K562 (cell line): Measurements from ENCODE around the gene CRK. TPM values are rescaled to one million over a fixed set of nuclear protein-coding genes. Genes with fewer than 3 reads are reported as not detected.

ENCODE experiments used
- ATAC-seq: fragments of 200-7000 bp; cut with Tn5 transposase; 3 replicates; pipeline ENCODE4 v1.9.1; 2020; ENCODE audit warnings: moderate library complexity
- BruUV-seq: library from RNA; stranded (reverse); fragments of 400-500 nt; replicated peaks from 2 replicates; lab custom pipeline; 2021; lab: Mats Ljungman, UMichigan
- CTCF ChIA-PET: fragments of 300-600 bp; formaldehyde crosslinking; extraction: SDS; loops from one replicate; lab custom pipeline; 2021; ENCODE audit warnings: low intra/inter-chr PET ratio; lab: Yijun Ruan, JAX
- POLR2A ChIA-PET: fragments of 300-600, 350-650 bp; sonication (Branson Sonifier 250); formaldehyde crosslinking; extraction: SDS; loops from one replicate; lab custom pipeline; 2021; ENCODE audit warnings: antibody characterized with exemption, inconsistent platforms; lab: Yijun Ruan, JAX
- DNase-seq, 4 experiments: peaks; one replicate each; pipeline versions ENCODE4 v3.0.0 to v3.0.0-alpha.2; 2011 to 2018; ENCODE audit warnings: low spot score in 3 of 4, mixed read lengths in 3 of 4; ENCODE audit errors: extremely low read depth in 1 of 4
- FAIRE-seq: peaks from 2 replicates; lab custom pipeline; 2011; peaks lifted over from hg19 to GRCh38; lab: Jason Lieb, UNC
- H2AFZ ChIP-seq: 2 replicates; pipeline ENCODE4 v1.6.0; 2011; ENCODE audit warnings: low read depth, low read length, control low read depth, inconsistent platforms
- H3K27ac ChIP-seq: fragments of 200-600 bp; 3 replicates; pipeline ENCODE4 v1.8.0; 2011; ENCODE audit warnings: low read depth, mild to moderate bottlenecking, control low read depth, inconsistent platforms, low read length, moderate library complexity, mixed read lengths; ENCODE audit errors: extremely low read depth
- H3K27me3 ChIP-seq, 2 experiments: fragments of 300-600 bp in 1 of 2; 2 replicates in 1 of 2; 3 replicates in 1 of 2; pipeline versions ENCODE4 v1.6.0 to v1.8.0; 2011; ENCODE audit warnings: inconsistent platforms in 2 of 2, low read length in 2 of 2, mild to moderate bottlenecking in 1 of 2, mixed read lengths in 1 of 2, moderate library complexity in 1 of 2; ENCODE audit not compliant: control insufficient read depth in 2 of 2, insufficient read depth in 2 of 2
- H3K36me3 ChIP-seq: fragments of 300-600 bp; 3 replicates; pipeline ENCODE4 v1.8.0; 2011; ENCODE audit warnings: mild to moderate bottlenecking, low read length, inconsistent platforms; ENCODE audit not compliant: control insufficient read depth, insufficient read depth
- H3K4me1 ChIP-seq, 2 experiments: fragments of 200-600 bp in 1 of 2; replicated peaks in 1 of 2; 2 replicates in 1 of 2; 3 replicates in 1 of 2; pipeline versions ENCODE4 v1.5.1 to v1.8.0; 2011; ENCODE audit warnings: inconsistent platforms in 2 of 2, low read length in 2 of 2, mild to moderate bottlenecking in 1 of 2, mixed read lengths in 1 of 2, moderate library complexity in 1 of 2; ENCODE audit not compliant: control insufficient read depth in 2 of 2, insufficient read depth in 2 of 2
- H3K4me2 ChIP-seq: 2 replicates; pipeline ENCODE4 v1.6.1; 2011; ENCODE audit warnings: low read length, control low read depth, inconsistent platforms, mixed read lengths; ENCODE audit not compliant: insufficient read depth
- H3K4me3 ChIP-seq: fragments of 200-600 bp; sonication (generic), shearing (Covaris generic); 2 replicates; pipeline ENCODE4 v1.5.1; 2016; ENCODE audit warnings: control low read depth, inconsistent platforms
- H3K79me2 ChIP-seq: fragments of 200-600 bp; 3 replicates; pipeline ENCODE4 v1.8.0; 2011; ENCODE audit warnings: low read length, inconsistent platforms; ENCODE audit not compliant: control insufficient read depth, insufficient read depth
- H3K9ac ChIP-seq, 2 experiments: 2 replicates each; pipeline versions ENCODE4 v1.6.0 to v1.6.1; 2011; ENCODE audit warnings: low read depth in 2 of 2, low read length in 2 of 2, control low read depth in 1 of 2, inconsistent platforms in 1 of 2, mild to moderate bottlenecking in 1 of 2, mixed read lengths in 1 of 2; ENCODE audit not compliant: insufficient read depth in 1 of 2
- H3K9me1 ChIP-seq: one replicate; pipeline ENCODE4 v1.6.0; 2011; ENCODE audit warnings: inconsistent platforms, mild to moderate bottlenecking, low read length, moderate library complexity; ENCODE audit not compliant: control insufficient read depth, insufficient read depth
- H3K9me3 ChIP-seq: replicated peaks from 2 replicates; pipeline ENCODE4 v1.5.1; 2011; ENCODE audit warnings: low read depth, low read length, inconsistent platforms; ENCODE audit not compliant: control insufficient read depth, insufficient read depth
- H4K20me1 ChIP-seq: replicated peaks from 2 replicates; pipeline ENCODE4 v1.6.1; 2011; ENCODE audit warnings: low read length, inconsistent platforms, mixed read lengths; ENCODE audit not compliant: control insufficient read depth, insufficient read depth
- CXXC5 ChIP-seq: fragments of 250-450 bp; sonication (Bioruptor Pico); IDR thresholded peaks from 2 replicates; pipeline ENCODE4 v1.8.0; 2022; ENCODE audit warnings: inconsistent platforms, mild to moderate bottlenecking, moderate library complexity
- FOSL1 ChIP-seq: fragments of 200-800 bp; sonication (Bioruptor generic); conservative IDR thresholded peaks from 2 replicates; pipeline ENCODE4 v1.6.1; 2016; ENCODE audit warnings: missing genetic modification characterization, missing compliant biosample characterization
- JUND ChIP-seq, 2 experiments: IDR thresholded peaks; 2 replicates in 1 of 2; 3 replicates in 1 of 2; pipeline ENCODE4 v1.6.1; 2011; ENCODE audit warnings: borderline replicate concordance in 2 of 2, low read depth in 2 of 2, low read length in 2 of 2, improper control_type of control experiment in 1 of 2, missing biosample characterization in 1 of 2, missing genetic modification characterization in 1 of 2, missing genetic modification reagents in 1 of 2
- KDM2B ChIP-seq: fragments of 250-450 bp; sonication (Bioruptor Pico); IDR thresholded peaks from 2 replicates; pipeline ENCODE4 v1.8.0; 2021; ENCODE audit warnings: mild to moderate bottlenecking, moderate library complexity
- KDM5B ChIP-seq: fragments of 200-600 bp; sonication (generic); IDR thresholded peaks from 2 replicates; pipeline ENCODE4 v1.6.1; 2012; ENCODE audit warnings: low read depth, mild to moderate bottlenecking, moderate library complexity, low read length, control low read depth, inconsistent platforms; ENCODE audit not compliant: insufficient replicate concordance
- MAZ ChIP-seq, 2 experiments: fragments of 450-650 bp in 1 of 2; sonication (generic) in 1 of 2; formaldehyde crosslinking; IDR thresholded peaks in 1 of 2; conservative IDR thresholded peaks in 1 of 2; 2 replicates each; pipeline versions ENCODE4 v1.4.0 to v1.5.0; 2020; ENCODE audit warnings: mild to moderate bottlenecking in 1 of 2, missing genetic modification reagents in 1 of 2
- WGBS: fragments of 100-300 bp; shearing (Covaris generic); methylation state at CpG from one replicate; pipeline ENCODE4 v1.1.6; 2016; ENCODE audit warnings: low coverage, mixed read lengths; ENCODE audit not compliant: insufficient coverage; ENCODE audit errors: missing lambda C conversion rate; 5-methylcytosine and 5-hydroxymethylcytosine counted together
- in situ Hi-C: fragments of 300-500 bp; cut with MboI; formaldehyde crosslinking; loops from 4 replicates; pipeline ENCODE4 v1.15.0; 2018; ENCODE audit warnings: inconsistent platforms, mixed read lengths
- intact Hi-C: fragments of 100-400 bp; cut with micrococcal nuclease; formaldehyde crosslinking; loops from 2 replicates; pipeline ENCODE4 v1.14.2; 2022
- polyA plus RNA-seq, 8 experiments: library from polyadenylated mRNA; depleted of rRNA in 4 of 8; stranded (reverse) in 5 of 8; unstranded in 3 of 8; fragments of >200 nt; fragmentation: Nextera tagmentation in 2 of 8; fragmentation: Illumina TruSeq in 1 of 8; extraction: Ambion mirVana in 2 of 8; extraction: Trizol in 1 of 8; gene quantifications; 2 replicates each; pipeline versions ENCODE4 v1.2.1 to v1.2.3, GENCODE V29; 2011 to 2014; ENCODE audit warnings: inconsistent platforms in 1 of 8, missing spikeins in 1 of 8
- total RNA-seq, 7 experiments: library from RNA; depleted of rRNA in 6 of 7; stranded (reverse); fragments of >200 nt in 6 of 7; fragmentation: Illumina TruSeq in 2 of 7; extraction: Trizol in 2 of 7; gene quantifications; 2 replicates each; pipeline versions ENCODE4 v1.2.1 to v1.2.3, GENCODE V29; 2011 to 2021; ENCODE audit warnings: low replicate concordance in 1 of 7
- TF ChIP-seq, protein P1 (sequence below): fragments of 200-800 bp; sonication (Bioruptor generic); IDR thresholded peaks from 2 replicates; pipeline ENCODE4 v1.6.1; 2017; ENCODE audit warnings: missing genetic modification characterization, missing compliant biosample characterization
- TF ChIP-seq, protein P2 (sequence below): fragments of 450-650 bp; IDR thresholded peaks from 2 replicates; pipeline ENCODE4 v1.6.1; 2017; ENCODE audit warnings: antibody characterized with exemption, mild to moderate bottlenecking
- TF ChIP-seq, protein P3 (sequence below): sonication (generic); formaldehyde crosslinking; IDR thresholded peaks from 2 replicates; pipeline ENCODE4 v1.9.0; 2022; ENCODE audit warnings: mild to moderate bottlenecking, missing genetic modification reagents

CRK gene
- total and polyA plus RNA-seq, 9 of the 15 experiments (the other 6 are each of a cell fraction or from before 2014, with no cell fraction given) = 13.1 to 40.2 (median 26.1) TPM

DNA sequence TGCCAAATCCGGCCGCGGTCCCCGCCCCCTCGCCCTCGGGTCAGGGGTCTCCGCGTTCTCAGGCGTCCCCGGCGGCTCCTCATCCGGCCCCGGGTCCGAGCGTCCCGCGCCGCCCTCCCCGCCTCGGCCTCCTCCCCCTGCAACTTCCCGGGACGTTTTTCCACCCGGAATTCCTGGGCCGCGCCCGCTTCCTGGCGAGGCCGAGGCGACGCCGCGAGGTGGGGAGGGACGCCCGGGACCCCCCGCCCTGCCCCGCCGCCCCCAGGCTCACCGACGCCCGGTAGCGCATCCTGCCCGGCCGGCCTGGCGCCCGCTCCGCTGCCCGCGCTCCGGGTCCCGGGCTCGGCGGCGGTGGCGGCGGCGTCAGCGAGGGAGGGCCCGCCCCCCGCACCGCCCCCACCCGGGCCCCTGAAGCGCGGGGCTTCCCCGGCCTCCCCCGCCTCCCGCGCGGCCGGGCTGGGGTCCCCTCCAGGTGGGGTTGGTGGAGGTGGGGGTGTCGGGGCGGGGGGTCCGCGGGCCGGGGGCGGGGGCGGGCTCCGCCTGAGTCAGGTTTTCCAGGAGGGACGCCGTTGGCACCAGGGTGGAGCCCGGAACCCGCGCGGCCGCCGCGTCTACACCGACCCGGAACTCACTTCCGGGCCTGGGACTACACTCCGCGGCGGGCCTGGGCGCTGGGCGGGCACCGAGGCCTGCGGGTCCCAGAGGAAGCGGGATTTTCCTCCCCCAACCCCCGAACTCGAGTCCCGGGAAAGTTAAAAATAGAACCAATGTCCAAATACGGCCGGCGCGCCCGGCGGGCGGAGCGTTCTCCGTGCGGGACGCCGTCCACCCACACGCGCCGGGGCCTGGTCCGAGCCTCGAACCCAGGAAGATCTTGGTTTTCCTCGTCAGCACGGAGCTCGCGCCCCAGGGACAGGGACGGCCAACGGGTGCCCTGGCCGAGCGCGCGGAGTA, 29.7 kb upstream of the CRK start:
- peak overlapping the region; percentile 72 for H3K4me2 ChIP-seq
- in situ Hi-C loops (no loop called here), intact Hi-C loops (no loop called here)
- peaks cover 14% of the 10 kb centered on the region; the same call in 1 of the 3 replicates for H3K36me3 ChIP-seq
- ATAC-seq = peak; percentile 16
- 0% methylated on average over 17 of the region's 127 CpGs for WGBS
- H3K27ac ChIP-seq = peak overlapping the region; percentile 86
- H3K27me3 ChIP-seq = no peaks in the 10 kb centered on the region
- no peaks in the 10 kb centered on the region for H3K9me1 ChIP-seq
- H4K20me1 ChIP-seq = no peaks in the 10 kb centered on the region
- H3K4me1 ChIP-seq = peaks cover 13 to 67% of the 10 kb centered on the region in 2 experiments; a peak in 4 of 5 replicates
- no TSS peak for BruUV-seq
- ChIA-PET POLR2A (interaction anchor here (0.9 kb wide), 1 partner anchor 11 kb away, joined by 4 read pairs; no protein-coding TSS in a partner anchor), CTCF (no interaction called here)
- H3K4me3 ChIP-seq = peak overlapping the region; percentile 52
- H3K9ac ChIP-seq = peak overlapping the region; percentile 75 to 90
- H3K9me3 ChIP-seq = no peaks in the 10 kb centered on the region
- H2AFZ ChIP-seq = peak overlapping the region; percentile 66; the same call in 1 of the 2 replicates
- H3K79me2 ChIP-seq = peaks cover 19% of the 10 kb centered on the region
- FAIRE-seq = no peak
- peak; percentile 47 to 67 (median 65) for DNase-seq
- TF ChIP-seq, protein P1, sequence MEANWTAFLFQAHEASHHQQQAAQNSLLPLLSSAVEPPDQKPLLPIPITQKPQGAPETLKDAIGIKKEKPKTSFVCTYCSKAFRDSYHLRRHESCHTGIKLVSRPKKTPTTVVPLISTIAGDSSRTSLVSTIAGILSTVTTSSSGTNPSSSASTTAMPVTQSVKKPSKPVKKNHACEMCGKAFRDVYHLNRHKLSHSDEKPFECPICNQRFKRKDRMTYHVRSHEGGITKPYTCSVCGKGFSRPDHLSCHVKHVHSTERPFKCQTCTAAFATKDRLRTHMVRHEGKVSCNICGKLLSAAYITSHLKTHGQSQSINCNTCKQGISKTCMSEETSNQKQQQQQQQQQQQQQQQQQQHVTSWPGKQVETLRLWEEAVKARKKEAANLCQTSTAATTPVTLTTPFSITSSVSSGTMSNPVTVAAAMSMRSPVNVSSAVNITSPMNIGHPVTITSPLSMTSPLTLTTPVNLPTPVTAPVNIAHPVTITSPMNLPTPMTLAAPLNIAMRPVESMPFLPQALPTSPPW (CRISPR knock-in tag) = peak; percentile 76
- TF ChIP-seq KDM5B (peak; percentile 15), CXXC5 (CRISPR knock-in tag) (peak; percentile 58), FOSL1 (tag) (peak; percentile 57; the same call in 1 of the 2 replicates), MAZ (CRISPR knock-in tag; conservative IDR thresholded peaks at IDR 0.05 in 1 of 2, IDR thresholded peaks at IDR 0.05 in 1 of 2) (peak; percentile 8 to 41; a peak in 2 of 4 replicates), JUND (IDR thresholded peaks at IDR 0.05; ENCODE audit: borderline replicate concordance, low read depth, low read length) (no peak), JUND (tag; IDR thresholded peaks at IDR 0.05; ENCODE audit: borderline replicate concordance, low read depth, low read length) (no peak), KDM2B (CRISPR knock-in tag) (0 out of 2 replicates have a peak, but pooled peaks have one; percentile 8)
- TF ChIP-seq, protein P2, sequence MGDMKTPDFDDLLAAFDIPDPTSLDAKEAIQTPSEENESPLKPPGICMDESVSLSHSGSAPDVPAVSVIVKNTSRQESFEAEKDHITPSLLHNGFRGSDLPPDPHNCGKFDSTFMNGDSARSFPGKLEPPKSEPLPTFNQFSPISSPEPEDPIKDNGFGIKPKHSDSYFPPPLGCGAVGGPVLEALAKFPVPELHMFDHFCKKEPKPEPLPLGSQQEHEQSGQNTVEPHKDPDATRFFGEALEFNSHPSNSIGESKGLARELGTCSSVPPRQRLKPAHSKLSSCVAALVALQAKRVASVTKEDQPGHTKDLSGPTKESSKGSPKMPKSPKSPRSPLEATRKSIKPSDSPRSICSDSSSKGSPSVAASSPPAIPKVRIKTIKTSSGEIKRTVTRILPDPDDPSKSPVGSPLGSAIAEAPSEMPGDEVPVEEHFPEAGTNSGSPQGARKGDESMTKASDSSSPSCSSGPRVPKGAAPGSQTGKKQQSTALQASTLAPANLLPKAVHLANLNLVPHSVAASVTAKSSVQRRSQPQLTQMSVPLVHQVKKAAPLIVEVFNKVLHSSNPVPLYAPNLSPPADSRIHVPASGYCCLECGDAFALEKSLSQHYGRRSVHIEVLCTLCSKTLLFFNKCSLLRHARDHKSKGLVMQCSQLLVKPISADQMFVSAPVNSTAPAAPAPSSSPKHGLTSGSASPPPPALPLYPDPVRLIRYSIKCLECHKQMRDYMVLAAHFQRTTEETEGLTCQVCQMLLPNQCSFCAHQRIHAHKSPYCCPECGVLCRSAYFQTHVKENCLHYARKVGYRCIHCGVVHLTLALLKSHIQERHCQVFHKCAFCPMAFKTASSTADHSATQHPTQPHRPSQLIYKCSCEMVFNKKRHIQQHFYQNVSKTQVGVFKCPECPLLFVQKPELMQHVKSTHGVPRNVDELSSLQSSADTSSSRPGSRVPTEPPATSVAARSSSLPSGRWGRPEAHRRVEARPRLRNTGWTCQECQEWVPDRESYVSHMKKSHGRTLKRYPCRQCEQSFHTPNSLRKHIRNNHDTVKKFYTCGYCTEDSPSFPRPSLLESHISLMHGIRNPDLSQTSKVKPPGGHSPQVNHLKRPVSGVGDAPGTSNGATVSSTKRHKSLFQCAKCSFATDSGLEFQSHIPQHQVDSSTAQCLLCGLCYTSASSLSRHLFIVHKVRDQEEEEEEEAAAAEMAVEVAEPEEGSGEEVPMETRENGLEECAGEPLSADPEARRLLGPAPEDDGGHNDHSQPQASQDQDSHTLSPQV = peak; percentile 55; the same call in 1 of the 2 replicates
- TF ChIP-seq, protein P3, sequence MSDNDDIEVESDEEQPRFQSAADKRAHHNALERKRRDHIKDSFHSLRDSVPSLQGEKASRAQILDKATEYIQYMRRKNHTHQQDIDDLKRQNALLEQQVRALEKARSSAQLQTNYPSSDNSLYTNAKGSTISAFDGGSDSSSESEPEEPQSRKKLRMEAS = 0 out of 2 replicates have a peak, but pooled peaks have one; percentile 19
